Cardiac fibroblast (primary cell): ENCODE results near the gene TRMT2B.
"Not testable (repeated sequence)": the region's sequence is repeated elsewhere in the genome, so short reads cannot be mapped to it uniquely, and the experiment has no call there.

Experiments used
- DNase-seq, 2 donors: peaks; one replicate each; pipeline versions ENCODE4 v3.0.0 to v3.0.0-alpha.2; 2010; ENCODE audit warnings: low read depth in 2 of 2
- H3K4me3 ChIP-seq, 2 donors: replicated peaks in 1 of 2; 1 replicate in 1 of 2; 2 replicates in 1 of 2; pipeline ENCODE4 v1.5.1; 2011; ENCODE audit warnings: low read depth in 2 of 2, low read length in 2 of 2, mild to moderate bottlenecking in 2 of 2, moderate library complexity in 1 of 2
- CTCF ChIP-seq: IDR thresholded peaks from one replicate; pipeline ENCODE4 v1.5.1; 2011; ENCODE audit warnings: low read depth, mild to moderate bottlenecking, low read length, inconsistent platforms

TRMT2B gene

GRCh38 chrX:101040197-101040596, 11.7 kb downstream of the TRMT2B start:
- DNase-seq = no peak
- H3K4me3 ChIP-seq = no peak overlapping the region
- TF ChIP-seq CTCF = no peak

GRCh38 chrX:101037231-101037630, 14.7 kb downstream of the TRMT2B start:
- TF ChIP-seq CTCF = no peak
- no peak overlapping the region for H3K4me3 ChIP-seq
- no peak for DNase-seq

GRCh38 chrX:101029665-101030064, 22.2 kb downstream of the TRMT2B start:
- no peak for TF ChIP-seq CTCF
- no peak for DNase-seq
- no peak overlapping the region for H3K4me3 ChIP-seq

GRCh38 chrX:101028562-101028961, 23.3 kb downstream of the TRMT2B start:
- TF ChIP-seq CTCF = no peak
- H3K4me3 ChIP-seq = no peak overlapping the region
- no peak for DNase-seq

GRCh38 chrX:101025126-101025525, 26.8 kb downstream of the TRMT2B start:
- no peak for TF ChIP-seq CTCF
- DNase-seq = peak in 1 of 2 donors; percentile 5
- H3K4me3 ChIP-seq = no peak overlapping the region

GRCh38 chrX:101022020-101022419, 29.9 kb downstream of the TRMT2B start:
- TF ChIP-seq CTCF = no peak

GRCh38 chrX:101012031-101012430, 39.9 kb downstream of the TRMT2B start:
- not testable (repeated sequence) for H3K4me3 ChIP-seq, DNase-seq

More at GRCh38 chrX:101022020-101022419, 29.9 kb downstream of the TRMT2B start:
- H3K4me3 ChIP-seq = no peak overlapping the region
- no peak for DNase-seq
